Breast epithelium (tissue), 3 donors: ENCODE data around the gene ZNF92.

Experiments
- POLR2A ChIP-seq: fragments of 450-650 bp; IDR thresholded peaks from one replicate; pipeline ENCODE4 v1.6.1; 2016; ENCODE audit warnings: antibody characterized with exemption, mild to moderate bottlenecking, moderate library complexity
- POLR2AphosphoS5 ChIP-seq, 3 donors: sonication (generic); formaldehyde crosslinking; IDR thresholded peaks; one replicate each; pipeline ENCODE4 v1.6.1; 2017; ENCODE audit warnings: antibody characterized with exemption in 3 of 3
- TF ChIP-seq, protein P1 (sequence below), 3 donors: fragments of 450-650 bp; IDR thresholded peaks; one replicate each; pipeline ENCODE4 v1.5.1; 2016 to 2017; ENCODE audit warnings: antibody characterized with exemption in 3 of 3, mild to moderate bottlenecking in 3 of 3, moderate library complexity in 3 of 3

- TF ChIP-seq POLR2AphosphoS5 (IDR thresholded peaks at IDR 0.05): no peak
- TF ChIP-seq POLR2A: no peak
- TF ChIP-seq, protein P1, sequence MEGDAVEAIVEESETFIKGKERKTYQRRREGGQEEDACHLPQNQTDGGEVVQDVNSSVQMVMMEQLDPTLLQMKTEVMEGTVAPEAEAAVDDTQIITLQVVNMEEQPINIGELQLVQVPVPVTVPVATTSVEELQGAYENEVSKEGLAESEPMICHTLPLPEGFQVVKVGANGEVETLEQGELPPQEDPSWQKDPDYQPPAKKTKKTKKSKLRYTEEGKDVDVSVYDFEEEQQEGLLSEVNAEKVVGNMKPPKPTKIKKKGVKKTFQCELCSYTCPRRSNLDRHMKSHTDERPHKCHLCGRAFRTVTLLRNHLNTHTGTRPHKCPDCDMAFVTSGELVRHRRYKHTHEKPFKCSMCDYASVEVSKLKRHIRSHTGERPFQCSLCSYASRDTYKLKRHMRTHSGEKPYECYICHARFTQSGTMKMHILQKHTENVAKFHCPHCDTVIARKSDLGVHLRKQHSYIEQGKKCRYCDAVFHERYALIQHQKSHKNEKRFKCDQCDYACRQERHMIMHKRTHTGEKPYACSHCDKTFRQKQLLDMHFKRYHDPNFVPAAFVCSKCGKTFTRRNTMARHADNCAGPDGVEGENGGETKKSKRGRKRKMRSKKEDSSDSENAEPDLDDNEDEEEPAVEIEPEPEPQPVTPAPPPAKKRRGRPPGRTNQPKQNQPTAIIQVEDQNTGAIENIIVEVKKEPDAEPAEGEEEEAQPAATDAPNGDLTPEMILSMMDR (IDR thresholded peaks at IDR 0.05): no peak
These were observed 30.4 kb downstream of the ZNF92 start for GRCh38 chr7:65404020-65404419.
